NB4 (cell line): ENCODE measurements around the gene HOTAIR.

ENCODE experiments used
- DNase-seq: peaks from one replicate; pipeline ENCODE4 v3.0.0; 2010; ENCODE audit warnings: low read depth
- H3K4me3 ChIP-seq: one replicate; pipeline ENCODE4 v1.5.1; 2011; ENCODE audit warnings: mild to moderate bottlenecking, low read depth, low read length, moderate library complexity
- MYC ChIP-seq: IDR thresholded peaks from 2 replicates; pipeline ENCODE4 v1.6.1; 2011; ENCODE audit warnings: low read depth, low read length
- POLR2A ChIP-seq: IDR thresholded peaks from 2 replicates; pipeline ENCODE4 v1.6.1; 2011; ENCODE audit warnings: mild to moderate bottlenecking; ENCODE audit not compliant: insufficient read length; ENCODE audit errors: extremely low read depth
- TF ChIP-seq, protein P1 (sequence below): IDR thresholded peaks from one replicate; pipeline ENCODE4 v1.5.1; 2012; ENCODE audit warnings: low read depth, low read length
- TF ChIP-seq, protein P2 (sequence below): IDR thresholded peaks from 2 replicates; pipeline ENCODE4 v1.6.1; 2011; ENCODE audit warnings: low read depth, low read length

Gene HOTAIR

DNA sequence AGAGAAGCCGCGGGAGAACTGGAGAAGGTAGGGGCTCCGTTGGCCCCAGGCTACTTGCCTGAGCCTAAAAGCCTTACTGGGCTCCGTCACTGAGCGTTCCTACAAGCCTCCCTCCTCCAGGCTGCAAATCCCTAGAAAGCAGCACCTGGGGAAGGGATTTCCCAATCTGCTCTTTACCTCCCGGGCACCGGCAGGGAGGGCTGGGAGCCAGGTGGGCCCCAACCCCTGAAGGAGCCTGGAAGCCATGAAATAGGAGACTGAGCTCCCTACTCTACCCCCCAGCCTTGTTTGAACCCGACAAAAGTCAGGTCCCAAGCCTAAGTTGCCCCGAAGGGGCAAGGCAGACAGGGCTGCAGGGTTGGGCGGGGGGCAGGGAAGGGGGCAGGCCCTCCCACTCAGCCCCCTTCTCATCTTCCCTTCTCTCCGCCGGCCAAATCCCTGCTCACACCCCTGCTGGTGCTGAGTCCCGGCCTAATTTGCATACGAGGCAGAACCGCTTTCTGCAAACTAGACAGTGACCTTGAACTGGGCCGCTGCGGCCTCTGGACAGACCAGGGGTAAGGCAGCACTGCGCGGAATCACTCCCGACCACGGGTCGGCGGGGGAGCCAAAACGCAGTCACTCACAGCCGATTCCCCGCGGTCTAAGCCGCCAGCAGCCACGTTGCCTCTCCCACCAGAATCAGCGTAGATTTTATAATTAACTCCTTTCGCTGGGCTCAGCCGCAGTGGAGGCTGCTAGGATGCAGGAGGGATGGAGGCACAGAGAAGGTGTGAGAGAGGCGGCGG lies 23.8 kb downstream of the HOTAIR start:
- no peak for DNase-seq
- TF ChIP-seq MYC (no peak), POLR2A (no peak)
- TF ChIP-seq, protein P1, sequence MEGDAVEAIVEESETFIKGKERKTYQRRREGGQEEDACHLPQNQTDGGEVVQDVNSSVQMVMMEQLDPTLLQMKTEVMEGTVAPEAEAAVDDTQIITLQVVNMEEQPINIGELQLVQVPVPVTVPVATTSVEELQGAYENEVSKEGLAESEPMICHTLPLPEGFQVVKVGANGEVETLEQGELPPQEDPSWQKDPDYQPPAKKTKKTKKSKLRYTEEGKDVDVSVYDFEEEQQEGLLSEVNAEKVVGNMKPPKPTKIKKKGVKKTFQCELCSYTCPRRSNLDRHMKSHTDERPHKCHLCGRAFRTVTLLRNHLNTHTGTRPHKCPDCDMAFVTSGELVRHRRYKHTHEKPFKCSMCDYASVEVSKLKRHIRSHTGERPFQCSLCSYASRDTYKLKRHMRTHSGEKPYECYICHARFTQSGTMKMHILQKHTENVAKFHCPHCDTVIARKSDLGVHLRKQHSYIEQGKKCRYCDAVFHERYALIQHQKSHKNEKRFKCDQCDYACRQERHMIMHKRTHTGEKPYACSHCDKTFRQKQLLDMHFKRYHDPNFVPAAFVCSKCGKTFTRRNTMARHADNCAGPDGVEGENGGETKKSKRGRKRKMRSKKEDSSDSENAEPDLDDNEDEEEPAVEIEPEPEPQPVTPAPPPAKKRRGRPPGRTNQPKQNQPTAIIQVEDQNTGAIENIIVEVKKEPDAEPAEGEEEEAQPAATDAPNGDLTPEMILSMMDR = no peak
- TF ChIP-seq, protein P2, sequence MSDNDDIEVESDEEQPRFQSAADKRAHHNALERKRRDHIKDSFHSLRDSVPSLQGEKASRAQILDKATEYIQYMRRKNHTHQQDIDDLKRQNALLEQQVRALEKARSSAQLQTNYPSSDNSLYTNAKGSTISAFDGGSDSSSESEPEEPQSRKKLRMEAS = no peak

DNA sequence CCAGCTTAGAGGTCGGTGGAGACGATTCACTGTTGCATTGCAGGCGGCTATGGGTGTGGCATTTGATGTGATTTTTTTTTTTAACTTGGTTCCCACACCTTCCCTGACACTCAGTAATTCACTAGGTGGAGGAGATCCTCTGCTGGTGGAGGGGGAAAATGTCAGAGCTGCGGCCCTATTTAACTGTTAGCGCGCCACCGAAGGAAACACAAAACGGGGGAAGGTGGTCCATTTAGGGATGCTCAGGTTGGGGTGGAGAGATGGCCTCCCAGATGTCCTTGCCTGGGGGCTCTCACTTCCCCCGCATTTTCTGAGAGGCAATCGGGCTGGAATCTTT lies 24.3 kb downstream of the HOTAIR start:
- peak; percentile 22 for DNase-seq
- H3K4me3 ChIP-seq = no peak overlapping the region
- no peak for TF ChIP-seq POLR2A
- TF ChIP-seq, protein P2 = no peak
- no peak for TF ChIP-seq MYC
- TF ChIP-seq, protein P1 = no peak

More for the DNA sequence above, 23.8 kb downstream of the HOTAIR start:
- no peak overlapping the region for H3K4me3 ChIP-seq

DNA sequence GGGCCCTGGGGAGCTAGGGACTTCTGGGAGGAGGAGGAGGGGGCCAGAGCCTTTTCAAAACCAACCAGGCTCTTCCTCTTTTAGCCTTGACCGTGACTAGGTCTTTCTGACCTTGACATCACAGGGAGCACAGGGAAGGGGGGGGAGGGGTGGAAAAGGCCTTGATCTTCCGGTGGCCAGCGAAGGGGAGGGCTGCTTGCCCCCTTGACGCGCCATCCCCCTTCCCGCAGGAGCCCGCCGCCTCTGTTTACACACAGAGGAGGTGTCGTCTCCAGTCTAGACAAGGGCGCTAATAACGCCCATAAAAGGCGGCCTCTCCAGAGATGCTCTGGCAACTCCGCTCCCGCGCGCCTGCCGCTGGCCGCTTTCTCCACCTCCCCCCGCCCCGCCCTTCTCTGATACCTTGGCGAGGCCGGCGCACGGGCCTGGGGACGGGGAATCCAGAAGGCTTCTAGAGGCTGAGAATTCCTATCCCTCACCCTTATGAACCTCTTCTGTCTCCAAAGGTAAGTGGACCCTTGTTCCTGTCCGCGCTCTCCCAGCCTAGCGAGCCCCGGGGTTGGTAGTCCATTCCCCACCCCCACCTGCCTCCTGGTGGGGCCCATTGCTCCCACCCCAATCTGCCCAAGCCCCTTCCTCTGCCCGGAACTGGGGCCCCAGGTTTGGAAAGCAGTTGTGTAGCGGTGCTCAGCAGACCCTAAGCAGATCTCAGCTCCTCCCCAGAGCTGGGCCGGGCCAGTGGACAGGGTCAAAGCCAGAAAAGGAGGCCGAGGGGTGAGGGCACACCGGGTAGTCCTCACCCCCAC lies 24.9 kb downstream of the HOTAIR start:
- DNase-seq = peak; percentile 56
- no peak overlapping the region for H3K4me3 ChIP-seq
- TF ChIP-seq, protein P1 = no peak
- TF ChIP-seq, protein P2 = no peak
- TF ChIP-seq MYC (no peak), POLR2A (no peak)

DNA sequence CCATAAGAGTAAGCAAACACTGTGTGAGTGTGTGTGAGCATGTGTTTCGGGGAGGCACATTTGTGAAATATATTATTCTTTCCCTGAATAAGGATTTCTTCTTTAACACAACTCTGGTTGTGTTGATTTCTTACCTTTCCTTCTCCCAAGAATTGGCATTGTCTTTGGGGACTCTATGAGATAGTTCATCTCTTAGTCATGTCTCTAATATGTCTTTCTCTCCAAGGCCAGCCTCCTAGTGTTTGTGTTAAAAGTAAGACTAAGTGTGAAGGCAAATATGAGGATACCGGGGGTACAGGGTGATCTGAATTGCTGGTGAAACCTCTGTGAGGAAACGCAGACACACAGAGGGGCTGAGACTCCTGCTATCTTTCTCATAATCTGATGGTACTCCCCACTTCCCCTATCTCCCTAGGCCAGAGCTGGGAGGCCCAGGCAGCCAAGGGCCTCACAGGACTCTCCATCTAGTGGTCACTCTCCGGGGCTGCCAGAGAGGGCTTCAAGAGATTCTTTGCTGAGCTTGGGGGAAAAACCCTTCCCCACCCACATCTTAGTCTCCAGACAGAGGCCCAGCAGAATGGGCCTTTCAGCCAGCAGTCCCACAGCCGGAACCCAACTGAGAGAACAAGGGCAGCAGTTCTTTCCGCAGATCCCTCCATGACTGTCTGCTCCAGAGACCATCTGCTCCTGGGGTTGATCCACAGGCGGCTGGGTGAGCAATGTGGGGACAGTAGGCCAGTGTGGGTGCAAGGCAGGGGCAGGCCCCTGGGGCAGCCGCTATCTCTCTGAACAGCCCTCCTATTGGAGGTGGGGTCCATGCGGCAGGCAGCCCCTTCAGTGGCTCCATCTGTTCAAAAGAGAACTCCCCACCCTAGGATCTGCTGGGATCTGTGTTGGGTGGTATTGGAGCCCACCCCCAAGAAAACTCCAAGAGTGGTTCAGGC lies 25.8 kb downstream of the HOTAIR start:
- TF ChIP-seq MYC (no peak), POLR2A (no peak)
- TF ChIP-seq, protein P2 = no peak
- TF ChIP-seq, protein P1 = peak; percentile 44
- DNase-seq = peak; percentile 73
- no peak overlapping the region for H3K4me3 ChIP-seq

DNA sequence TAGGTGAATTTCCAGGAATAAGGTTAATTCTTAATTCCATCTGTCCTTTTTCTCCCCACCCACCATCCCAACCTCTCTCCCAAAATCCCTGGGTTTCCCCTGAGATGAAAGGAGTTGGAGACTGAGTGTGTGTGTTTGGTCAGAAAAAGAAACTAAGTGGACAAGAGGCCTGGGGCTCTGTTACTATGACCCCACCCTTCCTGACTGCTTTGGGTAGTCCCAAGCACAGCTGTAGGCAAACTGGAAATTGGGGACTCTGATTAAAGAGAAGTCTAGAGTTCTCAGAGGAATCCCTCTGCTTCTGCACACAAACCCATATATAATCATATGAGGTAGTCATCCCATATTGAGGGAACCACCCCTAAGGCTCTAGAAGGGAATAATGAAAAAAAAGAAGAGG lies 27.0 kb downstream of the HOTAIR start:
- no peak for DNase-seq
- H3K4me3 ChIP-seq = no peak overlapping the region
- no peak for TF ChIP-seq POLR2A
- TF ChIP-seq, protein P2 = no peak
- TF ChIP-seq, protein P1 = no peak
- TF ChIP-seq MYC = no peak
